GM15510 (cell line): Measurements from ENCODE around the gene CMTR1.
A peak's percentile ranks its signal among the peaks of the same experiment; 100 is the strongest.

Experiments
- POLR2A ChIP-seq: IDR thresholded peaks from 3 replicates; pipeline ENCODE4 v1.6.1; 2011; ENCODE audit warnings: borderline replicate concordance; ENCODE audit not compliant: insufficient read length; ENCODE audit errors: extremely low read depth

CMTR1 gene

GRCh38 chr6:37491171-37491829 is 58.3 kb downstream of the CMTR1 start:
- peak; percentile 8 for TF ChIP-seq POLR2A

GRCh38 chr6:37491830-37492208 is 58.8 kb downstream of the CMTR1 start:
- no peak for TF ChIP-seq POLR2A

GRCh38 chr6:37492236-37492972 is 59.4 kb downstream of the CMTR1 start:
- TF ChIP-seq POLR2A = no peak

- no peak for TF ChIP-seq POLR2A
These were observed 60.1 kb downstream of the CMTR1 start for GRCh38 chr6:37492991-37493660.

GRCh38 chr6:37493661-37493995 is 60.6 kb downstream of the CMTR1 start:
- TF ChIP-seq POLR2A = no peak

- no peak for TF ChIP-seq POLR2A
These were observed 62.4 kb downstream of the CMTR1 start for GRCh38 chr6:37495244-37495934.

- TF ChIP-seq POLR2A = no peak
These were observed 64.2 kb downstream of the CMTR1 start for GRCh38 chr6:37496951-37497885.

- TF ChIP-seq POLR2A = peak; percentile 49
These were observed 66.6 kb downstream of the CMTR1 start, which contains the start of gene CCDC167 for GRCh38 chr6:37499433-37500293. Gene CCDC167, minus strand, starts transcription at chr6:37499893. Its CDS starts 30 bp downstream, at chr6:37499863.

GRCh38 chr6:37500294-37500608 is 67.2 kb downstream of the CMTR1 start:
- TF ChIP-seq POLR2A = no peak

GRCh38 chr6:37501632-37502491 is 68.8 kb downstream of the CMTR1 start:
- no peak for TF ChIP-seq POLR2A

- TF ChIP-seq POLR2A = no peak
These were observed 69.8 kb downstream of the CMTR1 start for GRCh38 chr6:37502703-37503291.
